ENCODE measurements around the gene ZNF366. TPM values are rescaled to one million over a fixed set of nuclear protein-coding genes. Genes with fewer than 3 reads are reported as not detected.

ZNF366 gene
- total and polyA plus RNA-seq, 9 donors = 0.83 to 3.5 (median 1.6) TPM

DNA sequence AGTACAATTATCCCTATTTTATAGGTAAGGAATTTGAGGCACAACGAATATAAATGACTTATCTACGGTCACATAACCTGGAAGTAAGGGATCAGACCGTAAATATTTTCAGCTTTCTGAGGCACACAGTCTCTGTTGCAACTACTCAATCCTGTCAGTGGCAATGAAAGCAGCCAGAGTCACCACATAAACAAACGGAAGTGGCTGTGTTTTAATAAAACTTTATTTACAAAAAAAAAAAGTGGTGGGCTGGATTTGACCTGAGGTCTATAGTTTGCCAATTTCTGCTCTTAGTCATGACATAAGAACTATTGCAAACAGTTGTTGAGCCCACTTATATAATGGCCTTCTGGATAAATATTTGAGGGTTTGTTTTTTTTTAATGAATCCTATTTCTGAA, 29.6 kb downstream of the ZNF366 start:
- TF ChIP-seq POLR2A (IDR thresholded peaks at IDR 0.05) (no peak), EP300 (IDR thresholded peaks at IDR 0.05) (no peak)
- TF ChIP-seq, protein P1, sequence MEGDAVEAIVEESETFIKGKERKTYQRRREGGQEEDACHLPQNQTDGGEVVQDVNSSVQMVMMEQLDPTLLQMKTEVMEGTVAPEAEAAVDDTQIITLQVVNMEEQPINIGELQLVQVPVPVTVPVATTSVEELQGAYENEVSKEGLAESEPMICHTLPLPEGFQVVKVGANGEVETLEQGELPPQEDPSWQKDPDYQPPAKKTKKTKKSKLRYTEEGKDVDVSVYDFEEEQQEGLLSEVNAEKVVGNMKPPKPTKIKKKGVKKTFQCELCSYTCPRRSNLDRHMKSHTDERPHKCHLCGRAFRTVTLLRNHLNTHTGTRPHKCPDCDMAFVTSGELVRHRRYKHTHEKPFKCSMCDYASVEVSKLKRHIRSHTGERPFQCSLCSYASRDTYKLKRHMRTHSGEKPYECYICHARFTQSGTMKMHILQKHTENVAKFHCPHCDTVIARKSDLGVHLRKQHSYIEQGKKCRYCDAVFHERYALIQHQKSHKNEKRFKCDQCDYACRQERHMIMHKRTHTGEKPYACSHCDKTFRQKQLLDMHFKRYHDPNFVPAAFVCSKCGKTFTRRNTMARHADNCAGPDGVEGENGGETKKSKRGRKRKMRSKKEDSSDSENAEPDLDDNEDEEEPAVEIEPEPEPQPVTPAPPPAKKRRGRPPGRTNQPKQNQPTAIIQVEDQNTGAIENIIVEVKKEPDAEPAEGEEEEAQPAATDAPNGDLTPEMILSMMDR (IDR thresholded peaks at IDR 0.05) = no peak
- intact Hi-C loops (cut with DNase I) = no loop called here
- H3K27ac ChIP-seq = no peak overlapping the region
- no peaks in the 10 kb centered on the region for H3K27me3 ChIP-seq
- no peaks in the 10 kb centered on the region for H3K9me3 ChIP-seq
- no peaks in the 10 kb centered on the region for H3K36me3 ChIP-seq
- no peak overlapping the region for H3K4me3 ChIP-seq
- no peak for DNase-seq
- H3K4me1 ChIP-seq (ENCODE audit: insufficient read depth) = no peaks in the 10 kb centered on the region
- WGBS, 3 donors = 84 to 92% (median 87%) methylated on average over 4 of the region's 4 CpGs

DNA sequence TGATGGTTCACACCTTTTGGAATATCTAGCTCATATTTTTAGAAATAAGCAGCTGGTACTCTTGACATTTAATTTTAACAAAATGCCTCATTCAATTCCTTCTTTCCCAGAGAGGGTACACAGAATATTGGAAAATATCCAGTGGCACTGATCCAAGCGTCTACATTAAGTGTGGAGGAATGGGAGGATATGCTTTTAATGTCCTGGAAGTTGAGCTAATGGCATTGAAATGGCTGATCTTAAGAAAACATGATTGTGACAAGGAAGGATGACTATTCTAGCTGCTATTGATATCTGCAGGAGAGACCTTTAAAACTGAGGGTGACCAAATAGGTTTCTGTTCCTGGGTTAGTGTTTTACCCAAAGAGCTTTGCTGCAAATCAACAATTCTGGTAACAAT, 30.0 kb downstream of the ZNF366 start:
- H3K27me3 ChIP-seq = no peaks in the 10 kb centered on the region
- H3K36me3 ChIP-seq = no peaks in the 10 kb centered on the region
- no peak for DNase-seq
- intact Hi-C loops (cut with DNase I) = no loop called here
- TF ChIP-seq, protein P1 (IDR thresholded peaks at IDR 0.05) = no peak
- no peak for TF ChIP-seq POLR2A (IDR thresholded peaks at IDR 0.05)
- TF ChIP-seq EP300 (IDR thresholded peaks at IDR 0.05) = no peak
- H3K4me1 ChIP-seq (ENCODE audit: insufficient read depth) = no peaks in the 10 kb centered on the region
- WGBS, 3 donors = 55 to 68% (median 61%) methylated on average over 1 of the region's 1 CpG
- no peak overlapping the region for H3K4me3 ChIP-seq
- H3K27ac ChIP-seq = no peak overlapping the region
- H3K9me3 ChIP-seq = no peaks in the 10 kb centered on the region

DNA sequence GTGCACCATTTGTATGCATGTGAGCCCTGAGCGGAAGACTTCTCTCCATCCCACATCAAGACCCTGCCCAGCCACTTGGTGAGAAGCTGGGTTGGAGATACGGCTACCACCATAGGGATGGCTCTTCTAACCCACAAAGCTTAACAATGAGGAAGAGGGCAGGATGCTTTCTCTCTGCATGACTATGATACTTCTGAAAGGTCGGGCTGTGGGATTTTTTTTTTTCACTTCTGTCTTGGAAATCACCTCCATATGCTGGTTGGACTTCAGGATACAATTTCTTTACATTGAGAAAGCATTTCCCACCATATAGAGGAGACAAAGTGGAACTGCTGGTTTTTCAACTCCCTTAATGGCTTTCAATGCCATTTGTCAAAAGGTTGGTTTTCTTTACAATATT, 30.5 kb downstream of the ZNF366 start:
- no peak overlapping the region for H3K4me3 ChIP-seq
- no peak for DNase-seq
- H3K27me3 ChIP-seq = no peaks in the 10 kb centered on the region
- no peak overlapping the region for H3K27ac ChIP-seq
- intact Hi-C loops (cut with DNase I) = no loop called here
- no peaks in the 10 kb centered on the region for H3K4me1 ChIP-seq (ENCODE audit: insufficient read depth)
- TF ChIP-seq EP300 (IDR thresholded peaks at IDR 0.05) = no peak
- TF ChIP-seq, protein P1 (IDR thresholded peaks at IDR 0.05) = no peak
- no peak for TF ChIP-seq POLR2A (IDR thresholded peaks at IDR 0.05)
- H3K36me3 ChIP-seq = no peaks in the 10 kb centered on the region
- no peaks in the 10 kb centered on the region for H3K9me3 ChIP-seq
- WGBS, 3 donors = 87 to 94% (median 91%) methylated on average over 3 of the region's 3 CpGs

DNA sequence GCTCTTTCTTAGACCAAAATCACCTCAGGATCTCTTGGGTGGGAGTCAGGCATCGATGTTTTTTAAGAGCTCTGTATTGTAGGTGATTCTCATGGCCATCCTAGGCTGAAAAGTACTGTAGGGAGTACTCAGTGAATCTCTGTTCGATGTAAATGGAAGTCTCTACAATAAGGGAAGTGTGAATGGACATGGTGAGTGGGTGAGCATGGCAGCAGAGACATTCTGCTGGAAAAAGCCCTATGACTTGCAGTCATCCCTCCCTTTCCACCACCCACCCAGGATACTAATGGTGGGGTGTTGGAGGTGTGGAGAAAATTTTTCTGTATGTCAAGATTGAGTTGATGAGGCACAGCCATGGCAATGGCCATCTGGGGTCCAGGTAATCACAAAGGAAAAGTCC, 30.9 kb downstream of the ZNF366 start:
- Histone ChIP-seq H3K27ac (no peak overlapping the region), H3K4me3 (no peak overlapping the region), H3K27me3 (no peaks in the 10 kb centered on the region), H3K9me3 (no peaks in the 10 kb centered on the region), H3K4me1 (ENCODE audit: insufficient read depth) (no peaks in the 10 kb centered on the region), H3K36me3 (no peaks in the 10 kb centered on the region)
- no peak for TF ChIP-seq POLR2A (IDR thresholded peaks at IDR 0.05)
- no peak for TF ChIP-seq EP300 (IDR thresholded peaks at IDR 0.05)
- TF ChIP-seq, protein P1 (IDR thresholded peaks at IDR 0.05) = no peak
- WGBS, 3 donors = 86 to 95% (median 95%) methylated on average over 2 of the region's 2 CpGs
- intact Hi-C loops (cut with DNase I) = no loop called here
- DNase-seq = no peak

DNA sequence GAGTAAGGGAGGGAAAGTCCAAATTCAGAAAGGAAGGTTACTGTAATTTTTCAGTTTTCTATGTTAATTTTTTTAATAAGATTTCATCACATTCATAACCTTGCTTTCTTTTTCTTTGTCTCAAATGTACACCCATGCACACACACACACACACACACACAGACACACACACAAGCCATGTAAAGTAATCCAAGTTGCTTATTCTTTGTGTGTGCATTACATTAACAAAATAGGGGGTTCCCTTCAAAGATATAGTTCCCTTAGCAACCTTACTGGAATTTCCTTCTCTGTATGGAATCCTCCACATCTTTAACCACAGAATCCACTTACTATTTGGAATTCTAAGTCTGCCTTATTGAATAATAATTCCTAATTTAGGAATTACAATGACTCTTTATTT, 32.7 kb downstream of the ZNF366 start:
- no peaks in the 10 kb centered on the region for H3K4me1 ChIP-seq (ENCODE audit: insufficient read depth)
- DNase-seq = no peak
- H3K4me3 ChIP-seq = no peak overlapping the region
- no peaks in the 10 kb centered on the region for H3K9me3 ChIP-seq
- intact Hi-C loops (cut with DNase I) = no loop called here
- no peaks in the 10 kb centered on the region for H3K36me3 ChIP-seq
- no peak for TF ChIP-seq POLR2A (IDR thresholded peaks at IDR 0.05)
- TF ChIP-seq, protein P1 (IDR thresholded peaks at IDR 0.05) = no peak
- no peak for TF ChIP-seq EP300 (IDR thresholded peaks at IDR 0.05)
- no peak overlapping the region for H3K27ac ChIP-seq
- no peaks in the 10 kb centered on the region for H3K27me3 ChIP-seq

Data from ovary (tissue), 9 donors.